Measurements from ENCODE around the gene ZNF366.

The ZNF366 gene

DNA sequence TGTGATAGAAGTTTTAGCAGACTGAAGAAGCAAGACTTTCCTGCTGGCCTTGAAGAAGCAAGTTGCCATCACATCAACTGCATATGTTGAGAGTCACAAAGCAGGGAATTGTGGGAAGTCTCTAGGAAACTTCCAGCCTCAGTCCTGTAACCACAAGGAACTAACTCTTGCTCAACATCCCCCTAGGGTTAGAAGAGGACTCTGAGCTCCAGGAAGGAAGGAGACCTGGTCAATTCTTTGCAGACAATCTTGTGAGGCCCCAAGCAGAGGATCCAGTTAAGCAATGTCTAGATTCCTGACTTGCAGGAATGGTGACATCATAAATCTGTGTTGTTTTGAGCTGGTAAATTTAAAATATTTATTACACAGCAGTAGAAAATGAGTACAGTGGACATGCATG lies 18.6 kb upstream of the ZNF366 start:
- no peak overlapping the region for H3K4me3 ChIP-seq (ENCODE audit: low read depth, low read length)
- DNase-seq, result no peak
- TF ChIP-seq CTCF (IDR thresholded peaks at IDR 0.05; ENCODE audit: low read depth, low read length), result no peak

DNA sequence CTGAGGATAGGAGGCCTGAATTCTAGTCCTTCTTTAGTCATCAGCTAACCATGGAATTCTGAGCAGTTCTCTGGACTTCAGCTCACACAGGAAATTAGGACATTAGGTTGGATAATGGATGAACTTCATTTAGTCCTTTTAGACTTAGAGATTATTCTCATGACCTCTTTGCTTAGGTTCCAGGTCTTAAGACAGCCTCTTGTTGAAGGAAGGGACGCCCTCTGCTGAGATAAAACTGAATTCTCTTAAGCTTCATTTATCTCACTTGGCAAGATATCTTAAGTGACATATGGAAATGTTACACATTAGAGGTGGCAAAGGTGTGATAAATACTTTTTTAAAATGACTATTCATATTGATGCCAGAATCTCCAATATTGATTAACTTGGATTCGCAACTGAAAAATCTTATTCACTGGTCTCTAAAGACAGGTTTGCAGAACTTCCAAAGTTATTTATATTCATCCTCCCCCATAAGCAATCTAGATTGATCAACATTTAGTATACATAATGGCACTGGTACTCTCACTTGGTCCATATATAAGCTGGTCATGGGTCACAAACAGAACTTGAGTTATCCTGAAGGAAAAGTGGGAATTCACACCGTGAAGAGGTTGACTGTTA lies 16.9 kb upstream of the ZNF366 start:
- Histone ChIP-seq H3K4me3 (ENCODE audit: low read depth, low read length) (no peak overlapping the region), H3K9me3 (no peaks in the 10 kb centered on the region), H3K36me3 (no peaks in the 10 kb centered on the region), H3K27me3 (no peaks in the 10 kb centered on the region), H3K4me1 (no peaks in the 10 kb centered on the region)
- no peak for DNase-seq
- TF ChIP-seq CTCF (IDR thresholded peaks at IDR 0.05; ENCODE audit: low read depth, low read length), result peak; percentile 58

More for the DNA sequence above, 18.6 kb upstream of the ZNF366 start:
- H3K36me3 ChIP-seq, result no peaks in the 10 kb centered on the region
- no peaks in the 10 kb centered on the region for H3K27me3 ChIP-seq
- H3K9me3 ChIP-seq, result no peaks in the 10 kb centered on the region
- no peaks in the 10 kb centered on the region for H3K4me1 ChIP-seq

DNA sequence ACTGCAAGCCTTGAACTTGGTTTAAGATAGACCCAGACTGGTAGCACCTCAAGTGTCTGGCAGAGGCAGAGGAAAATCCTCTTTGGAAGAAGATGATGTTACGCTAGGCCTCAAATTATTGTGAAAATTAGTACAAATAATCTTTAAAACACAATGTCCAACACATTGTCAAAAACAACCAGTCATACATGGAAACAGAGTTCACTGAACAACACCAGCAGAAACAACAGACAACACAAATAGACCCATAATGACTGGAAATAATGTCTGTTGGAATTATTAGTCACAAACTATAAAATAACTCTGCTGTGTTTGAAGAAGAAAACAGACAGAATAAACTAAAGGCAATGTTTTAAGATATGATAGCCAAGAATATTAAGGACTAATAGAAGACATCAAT lies 15.4 kb upstream of the ZNF366 start:
- Histone ChIP-seq H3K4me1 (no peaks in the 10 kb centered on the region), H3K4me3 (ENCODE audit: low read depth, low read length) (no peak overlapping the region), H3K36me3 (no peaks in the 10 kb centered on the region), H3K27me3 (no peaks in the 10 kb centered on the region), H3K9me3 (no peaks in the 10 kb centered on the region)
- TF ChIP-seq CTCF (IDR thresholded peaks at IDR 0.05; ENCODE audit: low read depth, low read length), result no peak
- DNase-seq, result no peak

- no peaks in the 10 kb centered on the region for H3K27me3 ChIP-seq
- H3K4me3 ChIP-seq (ENCODE audit: low read depth, low read length), result no peak overlapping the region
- H3K9me3 ChIP-seq, result no peaks in the 10 kb centered on the region
- H3K4me1 ChIP-seq, result no peaks in the 10 kb centered on the region
- no peaks in the 10 kb centered on the region for H3K36me3 ChIP-seq
- no peak for DNase-seq
- no peak for TF ChIP-seq CTCF (IDR thresholded peaks at IDR 0.05; ENCODE audit: low read depth, low read length)
Measured at GRCh38 chr5:72519111-72519510, 11.9 kb upstream of the ZNF366 start.

DNA sequence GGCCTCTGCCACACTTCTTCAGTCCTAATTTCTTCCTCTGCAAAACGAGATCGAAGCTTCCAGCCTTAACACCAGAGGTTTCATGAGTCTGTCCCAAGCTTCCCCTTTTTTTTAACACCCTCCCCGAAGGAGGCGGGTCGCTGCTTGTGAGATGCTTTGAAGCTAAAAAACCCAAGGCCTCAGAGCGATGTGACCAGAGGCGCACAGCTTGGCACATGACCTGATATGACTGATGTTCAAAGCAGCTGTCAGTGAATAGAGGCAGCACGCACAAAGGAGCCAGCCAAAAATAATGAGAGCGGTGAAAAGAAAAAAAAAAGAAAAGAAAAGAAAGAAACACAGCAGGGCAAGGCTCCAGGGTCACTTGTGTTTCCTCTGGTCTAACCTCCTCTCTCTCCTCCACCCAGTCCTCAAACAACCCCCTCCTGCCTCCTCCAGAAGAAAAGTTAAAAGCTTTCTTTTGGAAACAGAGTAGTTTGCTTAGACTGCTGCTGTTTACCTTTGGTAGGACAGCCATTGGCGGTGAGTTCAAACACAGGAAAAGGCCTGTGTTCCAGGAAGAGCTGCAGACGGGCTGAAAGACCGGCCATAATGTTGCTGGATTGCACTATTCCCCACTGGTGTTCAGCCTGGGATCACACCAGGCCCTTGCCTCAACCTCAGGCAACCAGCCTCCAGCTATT lies 10.9 kb upstream of the ZNF366 start:
- DNase-seq, result no peak
- H3K27me3 ChIP-seq, result no peaks in the 10 kb centered on the region
- no peaks in the 10 kb centered on the region for H3K9me3 ChIP-seq
- H3K36me3 ChIP-seq, result no peaks in the 10 kb centered on the region
- H3K4me3 ChIP-seq (ENCODE audit: low read depth, low read length), result no peak overlapping the region
- H3K4me1 ChIP-seq, result no peaks in the 10 kb centered on the region
- TF ChIP-seq CTCF (IDR thresholded peaks at IDR 0.05; ENCODE audit: low read depth, low read length), result no peak

DNA sequence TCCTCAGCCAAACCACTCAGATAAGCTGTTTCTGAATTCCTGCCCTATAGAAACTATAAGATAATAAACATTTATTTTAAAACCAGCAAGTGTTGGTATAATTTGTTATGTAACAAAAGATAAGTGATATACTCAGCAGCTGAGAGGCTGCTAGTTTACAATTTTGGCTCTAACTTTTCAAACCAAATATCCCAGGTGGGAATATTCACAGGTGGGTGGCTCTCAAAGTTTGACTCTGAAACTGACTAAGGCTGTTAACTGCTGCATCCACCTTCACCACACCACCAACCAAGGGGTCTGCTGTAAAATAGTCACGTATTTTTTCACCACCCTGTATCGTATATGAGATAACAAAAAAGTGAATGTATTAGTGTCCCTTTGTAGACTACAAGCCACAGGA lies 9.7 kb upstream of the ZNF366 start:
- no peaks in the 10 kb centered on the region for H3K4me1 ChIP-seq
- no peak for TF ChIP-seq CTCF (IDR thresholded peaks at IDR 0.05; ENCODE audit: low read depth, low read length)
- H3K27me3 ChIP-seq, result no peaks in the 10 kb centered on the region
- H3K4me3 ChIP-seq (ENCODE audit: low read depth, low read length), result no peak overlapping the region
- H3K36me3 ChIP-seq, result no peaks in the 10 kb centered on the region
- no peaks in the 10 kb centered on the region for H3K9me3 ChIP-seq
- DNase-seq, result no peak

Data from BE2C (cell line).